ENCODE results near the gene CTIF. TPM values are rescaled to one million over a fixed set of nuclear protein-coding genes. Genes with fewer than 3 reads are reported as not detected.

CTIF gene
- total and polyA plus RNA-seq, 2 experiments from 2014 or later = 8.6 to 14.4 TPM

- Mint-ChIP-seq H3K4me1 (peaks cover 12% of the 10 kb centered on the region), H3K27ac (no peak overlapping the region; the same call in 1 of the 2 replicates), H3K27me3 (ENCODE audit: insufficient read depth, low read depth, poor library complexity) (peaks cover 11% of the 10 kb centered on the region), H3K36me3 (ENCODE audit: low read depth) (peaks cover 6% of the 10 kb centered on the region; the same call in 2 of the 3 replicates), H3K9me3 (0 out of 3 replicates have a peak, but pooled peaks cover 3% of the 10 kb centered on the region), H3K4me3 (no peak overlapping the region)
- ATAC-seq (peak; percentile 22; the same call in 2 of the 3 replicates), DNase-seq (ENCODE audit: low spot score) (no peak)
- 0 out of 2 replicates have a peak, but pooled peaks cover 3% of the 10 kb centered on the region for H4K20me1 ChIP-seq (replicated peaks; ENCODE audit: insufficient read depth)
- TF ChIP-seq, protein P1, sequence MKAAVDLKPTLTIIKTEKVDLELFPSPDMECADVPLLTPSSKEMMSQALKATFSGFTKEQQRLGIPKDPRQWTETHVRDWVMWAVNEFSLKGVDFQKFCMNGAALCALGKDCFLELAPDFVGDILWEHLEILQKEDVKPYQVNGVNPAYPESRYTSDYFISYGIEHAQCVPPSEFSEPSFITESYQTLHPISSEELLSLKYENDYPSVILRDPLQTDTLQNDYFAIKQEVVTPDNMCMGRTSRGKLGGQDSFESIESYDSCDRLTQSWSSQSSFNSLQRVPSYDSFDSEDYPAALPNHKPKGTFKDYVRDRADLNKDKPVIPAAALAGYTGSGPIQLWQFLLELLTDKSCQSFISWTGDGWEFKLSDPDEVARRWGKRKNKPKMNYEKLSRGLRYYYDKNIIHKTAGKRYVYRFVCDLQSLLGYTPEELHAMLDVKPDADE (IDR thresholded peaks at IDR 0.05) = no peak
- TF ChIP-seq, protein P2, sequence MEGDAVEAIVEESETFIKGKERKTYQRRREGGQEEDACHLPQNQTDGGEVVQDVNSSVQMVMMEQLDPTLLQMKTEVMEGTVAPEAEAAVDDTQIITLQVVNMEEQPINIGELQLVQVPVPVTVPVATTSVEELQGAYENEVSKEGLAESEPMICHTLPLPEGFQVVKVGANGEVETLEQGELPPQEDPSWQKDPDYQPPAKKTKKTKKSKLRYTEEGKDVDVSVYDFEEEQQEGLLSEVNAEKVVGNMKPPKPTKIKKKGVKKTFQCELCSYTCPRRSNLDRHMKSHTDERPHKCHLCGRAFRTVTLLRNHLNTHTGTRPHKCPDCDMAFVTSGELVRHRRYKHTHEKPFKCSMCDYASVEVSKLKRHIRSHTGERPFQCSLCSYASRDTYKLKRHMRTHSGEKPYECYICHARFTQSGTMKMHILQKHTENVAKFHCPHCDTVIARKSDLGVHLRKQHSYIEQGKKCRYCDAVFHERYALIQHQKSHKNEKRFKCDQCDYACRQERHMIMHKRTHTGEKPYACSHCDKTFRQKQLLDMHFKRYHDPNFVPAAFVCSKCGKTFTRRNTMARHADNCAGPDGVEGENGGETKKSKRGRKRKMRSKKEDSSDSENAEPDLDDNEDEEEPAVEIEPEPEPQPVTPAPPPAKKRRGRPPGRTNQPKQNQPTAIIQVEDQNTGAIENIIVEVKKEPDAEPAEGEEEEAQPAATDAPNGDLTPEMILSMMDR (conservative IDR thresholded peaks at IDR 0.05; ENCODE audit: low read depth in 2 of 2) = peak in 1 of 2 experiments; percentile 21; a peak in 2 of 4 replicates
- no peak overlapping the region for H3K4me2 ChIP-seq
- no peaks in the 10 kb centered on the region for H3F3A ChIP-seq (replicated peaks; ENCODE audit: low read depth)
- no peak overlapping the region for H3K27ac ChIP-seq (ENCODE audit: low read depth)
- H3K4me1 ChIP-seq (ENCODE audit: insufficient read depth) = peaks cover 5% of the 10 kb centered on the region; the same call in 1 of the 2 replicates
- H3K36me3 ChIP-seq (ENCODE audit: insufficient read depth) = no peaks in the 10 kb centered on the region
- H3K9me2 ChIP-seq (ENCODE audit: insufficient read depth) = no peaks in the 10 kb centered on the region
- no peaks in the 10 kb centered on the region for H3K27me3 ChIP-seq (ENCODE audit: insufficient read depth)
- H2AFZ ChIP-seq = no peak overlapping the region
- H3K4me3 ChIP-seq = no peak overlapping the region
- no peaks in the 10 kb centered on the region for H3K79me2 ChIP-seq (replicated peaks; ENCODE audit: insufficient read depth)
Measured at GRCh38 chr18:48638896-48639771, 100.3 kb downstream of the CTIF start.

GRCh38 chr18:48639772-48640432 is 101.1 kb downstream of the CTIF start:
- no peaks in the 10 kb centered on the region for H3K9me2 ChIP-seq (ENCODE audit: insufficient read depth)
- peaks cover 13% of the 10 kb centered on the region for H3K4me1 Mint-ChIP-seq
- H3K4me1 ChIP-seq (ENCODE audit: insufficient read depth) = peaks cover 5% of the 10 kb centered on the region; the same call in 1 of the 2 replicates
- peaks cover 6% of the 10 kb centered on the region; the same call in 2 of the 3 replicates for H3K36me3 Mint-ChIP-seq (ENCODE audit: low read depth)
- no peaks in the 10 kb centered on the region for H3K27me3 ChIP-seq (ENCODE audit: insufficient read depth)
- H3K79me2 ChIP-seq (replicated peaks; ENCODE audit: insufficient read depth) = no peaks in the 10 kb centered on the region
- 0 out of 3 replicates have a peak, but pooled peaks cover 3% of the 10 kb centered on the region for H3K9me3 Mint-ChIP-seq
- peak; percentile 51 for DNase-seq (ENCODE audit: low spot score)
- no peak overlapping the region for H3K4me2 ChIP-seq
- no peak overlapping the region for H2AFZ ChIP-seq
- 0 out of 2 replicates have a peak, but pooled peaks cover 3% of the 10 kb centered on the region for H4K20me1 ChIP-seq (replicated peaks; ENCODE audit: insufficient read depth)
- H3K27ac Mint-ChIP-seq = no peak overlapping the region
- no peak overlapping the region for H3K4me3 ChIP-seq
- TF ChIP-seq CREB1 (CRISPR knock-in tag; IDR thresholded peaks at IDR 0.05; ENCODE audit: low read depth) (no peak), ZNF331 (CRISPR knock-in tag; IDR thresholded peaks at IDR 0.05; ENCODE audit: low read depth) (no peak)
- TF ChIP-seq, protein P2 (conservative IDR thresholded peaks at IDR 0.05; ENCODE audit: low read depth in 2 of 2) = peak; percentile 56 to 67
- no peak overlapping the region for H3K27ac ChIP-seq (ENCODE audit: low read depth)
- peaks cover 11% of the 10 kb centered on the region for H3K27me3 Mint-ChIP-seq (ENCODE audit: insufficient read depth, low read depth, poor library complexity)
- H3K36me3 ChIP-seq (ENCODE audit: insufficient read depth) = no peaks in the 10 kb centered on the region
- H3K4me3 Mint-ChIP-seq = no peak overlapping the region
- peak; percentile 60 for ATAC-seq
- no peaks in the 10 kb centered on the region for H3F3A ChIP-seq (replicated peaks; ENCODE audit: low read depth)
